H9 (cell line): Measurements from ENCODE around the gene FYCO1. TPM values are rescaled to one million over a fixed set of nuclear protein-coding genes. Genes with fewer than 3 reads are reported as not detected.

Experiments
- DNase-seq: peaks from one replicate; pipeline ENCODE4 v3.0.0-alpha.2; 2017
- H2AFZ ChIP-seq: one replicate; pipeline ENCODE4 v1.6.1; 2013; ENCODE audit warnings: mild to moderate bottlenecking, low read length, control low read depth, moderate library complexity
- H2AK5ac ChIP-seq: 2 replicates; pipeline ENCODE4 v1.6.1; 2013; ENCODE audit warnings: low read length, control low read depth, mixed read lengths; ENCODE audit not compliant: insufficient read length
- H2BK120ac ChIP-seq: one replicate; pipeline ENCODE4 v1.6.1; 2013; ENCODE audit warnings: low read depth, mild to moderate bottlenecking, low read length, control low read depth, inconsistent platforms; ENCODE audit not compliant: poor library complexity, severe bottlenecking
- H2BK12ac ChIP-seq: 2 replicates; pipeline ENCODE4 v1.6.1; 2013; ENCODE audit warnings: low read length, control low read depth, mixed read lengths, low read depth; ENCODE audit not compliant: insufficient read length
- H2BK15ac ChIP-seq: 2 replicates; pipeline ENCODE4 v1.6.1; 2013; ENCODE audit warnings: low read depth, low read length, control low read depth
- H2BK20ac ChIP-seq: one replicate; pipeline ENCODE4 v1.6.1; 2013; ENCODE audit warnings: low read depth, mild to moderate bottlenecking, low read length, control low read depth, inconsistent platforms; ENCODE audit not compliant: poor library complexity, severe bottlenecking
- H2BK5ac ChIP-seq: 2 replicates; pipeline ENCODE4 v1.6.1; 2013; ENCODE audit warnings: low read length, control low read depth, mixed read lengths; ENCODE audit not compliant: insufficient read length
- H3K14ac ChIP-seq: 2 replicates; pipeline ENCODE4 v1.6.1; 2013; ENCODE audit warnings: low read length, control low read depth; ENCODE audit not compliant: insufficient read depth
- H3K18ac ChIP-seq: 2 replicates; pipeline ENCODE4 v1.6.1; 2013; ENCODE audit warnings: low read depth, mild to moderate bottlenecking, mixed read lengths, low read length, control low read depth; ENCODE audit not compliant: insufficient read length
- H3K23ac ChIP-seq: 2 replicates; pipeline ENCODE4 v1.6.1; 2013; ENCODE audit warnings: low read length, control low read depth, mixed read lengths, low read depth; ENCODE audit not compliant: insufficient read length
- H3K23me2 ChIP-seq: 2 replicates; pipeline ENCODE4 v1.6.1; 2013; ENCODE audit warnings: low read depth, mild to moderate bottlenecking, mixed read lengths, low read length, control low read depth; ENCODE audit not compliant: insufficient read length, poor library complexity, severe bottlenecking
- H3K27ac ChIP-seq: 2 replicates; pipeline ENCODE4 v1.5.1; 2013; ENCODE audit warnings: low read length, control low read depth, mixed read lengths, low read depth; ENCODE audit not compliant: insufficient read length
- H3K27me3 ChIP-seq: 2 replicates; pipeline ENCODE4 v1.6.1; 2013; ENCODE audit warnings: low read length, control low read depth, inconsistent platforms; ENCODE audit not compliant: insufficient read depth
- H3K4ac ChIP-seq: 2 replicates; pipeline ENCODE4 v1.6.1; 2013; ENCODE audit warnings: low read depth, mild to moderate bottlenecking, control low read depth, inconsistent platforms, low read length, moderate library complexity
- H3K4me1 ChIP-seq: 2 replicates; pipeline ENCODE4 v1.6.1; 2013; ENCODE audit warnings: low read length, control low read depth, inconsistent platforms; ENCODE audit not compliant: insufficient read depth
- H3K4me2 ChIP-seq: 2 replicates; pipeline ENCODE4 v1.6.1; 2013; ENCODE audit warnings: low read length, control low read depth, mixed read lengths; ENCODE audit not compliant: insufficient read length, insufficient read depth
- H3K56ac ChIP-seq: 2 replicates; pipeline ENCODE4 v1.6.1; 2013; ENCODE audit warnings: low read depth, mild to moderate bottlenecking, mixed read lengths, low read length, control low read depth; ENCODE audit not compliant: insufficient read length
- H3K79me1 ChIP-seq: 2 replicates; pipeline ENCODE4 v1.6.1; 2013; ENCODE audit warnings: low read depth, mild to moderate bottlenecking, moderate library complexity, low read length, control low read depth, inconsistent platforms; ENCODE audit not compliant: insufficient read depth, poor library complexity, severe bottlenecking
- H3K79me2 ChIP-seq: 2 replicates; pipeline ENCODE4 v1.6.1; 2013; ENCODE audit warnings: low read length, control low read depth, inconsistent platforms; ENCODE audit not compliant: insufficient read depth
- H3K9ac ChIP-seq: 2 replicates; pipeline ENCODE4 v1.6.1; 2013; ENCODE audit warnings: low read length, control low read depth, mixed read lengths; ENCODE audit not compliant: insufficient read length; ENCODE audit errors: extremely low read depth
- H3K9me3 ChIP-seq: one replicate; pipeline ENCODE4 v1.6.1; 2013; ENCODE audit warnings: low read depth, low read length, inconsistent platforms; ENCODE audit not compliant: control insufficient read depth
- H3T11ph ChIP-seq: one replicate; pipeline ENCODE4 v1.6.1; 2013; ENCODE audit warnings: mild to moderate bottlenecking, low read length, control low read depth, inconsistent platforms
- H4K20me1 ChIP-seq: one replicate; pipeline ENCODE4 v1.6.1; 2013; ENCODE audit not compliant: control insufficient read depth, insufficient read length, insufficient read depth
- H4K5ac ChIP-seq: 2 replicates; pipeline ENCODE4 v1.6.1; 2013; ENCODE audit warnings: low read depth, mild to moderate bottlenecking, mixed read lengths, low read length, control low read depth; ENCODE audit not compliant: insufficient read length
- H4K8ac ChIP-seq: replicated peaks from 2 replicates; pipeline ENCODE4 v1.6.1; 2013; ENCODE audit warnings: low read length, control low read depth, mixed read lengths, low read depth; ENCODE audit not compliant: insufficient read length
- H4K91ac ChIP-seq: 2 replicates; pipeline ENCODE4 v1.6.1; 2013; ENCODE audit warnings: low read depth, mild to moderate bottlenecking, moderate library complexity, mixed read lengths, low read length, control low read depth; ENCODE audit not compliant: insufficient read length
- H3K27ac Mint-ChIP-seq, 3 experiments: 2 replicates in 2 of 3; 3 replicates in 1 of 3; pipeline ENCODE4 v1.8.0; 2020 to 2021; ENCODE audit warnings: mixed read lengths in 3 of 3, mild to moderate bottlenecking in 1 of 3, moderate library complexity in 1 of 3
- H3K27me3 Mint-ChIP-seq: 2 replicates; pipeline ENCODE4 v1.8.0; 2021; ENCODE audit warnings: low read depth, mild to moderate bottlenecking, moderate library complexity, mixed read lengths
- H3K36me3 Mint-ChIP-seq, 3 experiments: 2 replicates in 2 of 3; 3 replicates in 1 of 3; pipeline ENCODE4 v1.8.0; 2020 to 2021; ENCODE audit warnings: low read depth in 3 of 3, mixed read lengths in 3 of 3; ENCODE audit not compliant: insufficient read depth in 1 of 3
- H3K4me1 Mint-ChIP-seq, 2 experiments: 2 replicates each; pipeline ENCODE4 v1.8.0; 2020; ENCODE audit warnings: mixed read lengths in 2 of 2
- H3K4me3 Mint-ChIP-seq, 2 experiments: 2 replicates in 1 of 2; 3 replicates in 1 of 2; pipeline ENCODE4 v1.8.0; 2020 to 2021; ENCODE audit warnings: mild to moderate bottlenecking in 2 of 2, mixed read lengths in 2 of 2, moderate library complexity in 1 of 2
- H3K9me3 Mint-ChIP-seq, 2 experiments: 2 replicates in 1 of 2; 3 replicates in 1 of 2; pipeline ENCODE4 v1.8.0; 2020; ENCODE audit warnings: mild to moderate bottlenecking in 2 of 2, mixed read lengths in 2 of 2, moderate library complexity in 1 of 2
- CTCF ChIP-seq: fragments of 200-600 bp; sonication (generic); conservative IDR thresholded peaks from 3 replicates; pipeline ENCODE4 v1.8.0; 2021; ENCODE audit warnings: antibody characterized with exemption, mild to moderate bottlenecking
- WGBS: extraction: QIAGEN DNeasy Blood & Tissue Kit; methylation state at CpG from one replicate; pipeline ENCODE4 v1.1.7; 2013; ENCODE audit warnings: missing lambda C conversion rate, low lambda C conversion rate, mixed read lengths; ENCODE audit not compliant: insufficient read length; ENCODE audit errors: extremely low coverage; 5-methylcytosine and 5-hydroxymethylcytosine counted together
- total RNA-seq: library from RNA; stranded (reverse); gene quantifications from 2 replicates; pipeline ENCODE4 v1.2.1, GENCODE V29; 2021

FYCO1 gene
- total RNA-seq, 1 experiment from 2014 or later = 10.4 TPM

- Mint-ChIP-seq H3K4me1 (peaks cover 6 to 9% of the 10 kb centered on the region in 2 experiments), H3K9me3 (no peaks in the 10 kb centered on the region), H3K27ac (no peak overlapping the region), H3K4me3 (no peak overlapping the region), H3K27me3 (no peaks in the 10 kb centered on the region), H3K36me3 (peaks cover 17 to 44% (median 37%) of the 10 kb centered on the region in 3 experiments; a peak in 6 of 7 replicates)
- Histone ChIP-seq H2BK5ac (no peak overlapping the region), H4K91ac (no peak overlapping the region), H2AFZ (no peak overlapping the region), H3K14ac (no peak overlapping the region), H2BK20ac (no peak overlapping the region), H3K4me1 (no peaks in the 10 kb centered on the region), H3T11ph (no peak overlapping the region), H4K20me1 (no peaks in the 10 kb centered on the region), H2BK12ac (no peak overlapping the region), H3K18ac (no peak overlapping the region), H3K9ac (no peak overlapping the region), H3K9me3 (no peaks in the 10 kb centered on the region), H2BK120ac (no peak overlapping the region), H3K56ac (no peak overlapping the region), H4K5ac (no peak overlapping the region), H3K4ac (no peak overlapping the region), H3K27ac (no peak overlapping the region), H2BK15ac (no peak overlapping the region), H3K23ac (no peak overlapping the region), H3K4me2 (no peak overlapping the region), H3K79me1 (no peaks in the 10 kb centered on the region), H2AK5ac (no peak overlapping the region), H3K27me3 (no peaks in the 10 kb centered on the region), H3K79me2 (no peaks in the 10 kb centered on the region), H4K8ac (no peak overlapping the region), H3K23me2 (no peaks in the 10 kb centered on the region)
- TF ChIP-seq CTCF = no peak
- no peak for DNase-seq
- WGBS = no CpG with 5 or more reads among the region's 5 CpGs
These were observed 50.6 kb downstream of the FYCO1 start for GRCh38 chr3:45944830-45945620.
